H1 (cell line): ENCODE measurements around the gene VPS72.
"Not testable (repeated sequence)": the region's sequence is repeated elsewhere in the genome, so short reads cannot be mapped to it uniquely, and the experiment has no call there.

Experiments used
- CEBPB ChIP-seq: IDR thresholded peaks from 2 replicates; pipeline ENCODE4 v1.6.1; 2012; ENCODE audit warnings: low read depth, low read length
- CHD1 ChIP-seq: IDR thresholded peaks from 2 replicates; pipeline ENCODE4 v1.6.1; 2012; ENCODE audit warnings: low read depth, low read length, improper control_type of control experiment
- CREB1 ChIP-seq: IDR thresholded peaks from 2 replicates; pipeline ENCODE4 v1.6.1; 2012; ENCODE audit warnings: inconsistent platforms
- CTCF ChIP-seq, 3 experiments: IDR thresholded peaks; 1 replicate in 2 of 3; 2 replicates in 1 of 3; pipeline versions ENCODE4 v1.5.1 to v1.6.1; 2011; ENCODE audit warnings: low read length in 3 of 3, mild to moderate bottlenecking in 3 of 3, inconsistent platforms in 2 of 3, low read depth in 1 of 3, moderate library complexity in 1 of 3; ENCODE audit not compliant: insufficient read depth in 1 of 3; ENCODE audit errors: control extremely low read depth in 1 of 3
- EP300 ChIP-seq, 2 experiments: IDR thresholded peaks; 1 replicate in 1 of 2; 2 replicates in 1 of 2; pipeline ENCODE4 v1.6.1; 2011 to 2012; ENCODE audit warnings: low read depth in 2 of 2, low read length in 2 of 2, mild to moderate bottlenecking in 2 of 2, borderline replicate concordance in 1 of 2, inconsistent platforms in 1 of 2, moderate library complexity in 1 of 2
- HDAC6 ChIP-seq: IDR thresholded peaks from one replicate; pipeline ENCODE4 v1.7.1; 2012; ENCODE audit warnings: low read depth, mild to moderate bottlenecking, inconsistent platforms, low read length, moderate library complexity
- MAFK ChIP-seq: IDR thresholded peaks from 2 replicates; pipeline ENCODE4 v1.6.1; 2012; ENCODE audit warnings: low read depth, mild to moderate bottlenecking, improper control_type of control experiment, low read length
- MAX ChIP-seq: IDR thresholded peaks from 2 replicates; pipeline ENCODE4 v1.6.1; 2012; ENCODE audit warnings: inconsistent platforms
- POLR2A ChIP-seq, 2 experiments: IDR thresholded peaks; 1 replicate in 1 of 2; 2 replicates in 1 of 2; pipeline ENCODE4 v1.6.1; 2011; ENCODE audit warnings: low read depth in 2 of 2, low read length in 2 of 2, mild to moderate bottlenecking in 2 of 2; ENCODE audit errors: control extremely low read depth in 1 of 2
- RAD21 ChIP-seq, 2 experiments: IDR thresholded peaks in 1 of 2; conservative IDR thresholded peaks in 1 of 2; 2 replicates each; pipeline ENCODE4 v1.6.1; 2011; ENCODE audit warnings: low read depth in 2 of 2, low read length in 2 of 2, improper control_type of control experiment in 1 of 2, inconsistent platforms in 1 of 2, mild to moderate bottlenecking in 1 of 2, moderate library complexity in 1 of 2
- SP2 ChIP-seq: IDR thresholded peaks from 2 replicates; pipeline ENCODE4 v1.6.1; 2012; ENCODE audit warnings: mild to moderate bottlenecking, low read length, inconsistent platforms
- SUZ12 ChIP-seq: fragments of 200-600 bp; sonication (generic); IDR thresholded peaks from 2 replicates; pipeline ENCODE4 v1.6.1; 2012; ENCODE audit warnings: mild to moderate bottlenecking, inconsistent platforms, low read length, moderate library complexity, mixed read lengths
- TAF1 ChIP-seq: IDR thresholded peaks from 2 replicates; pipeline ENCODE4 v1.6.1; 2011; ENCODE audit warnings: mild to moderate bottlenecking, low read depth, low read length

- not testable (repeated sequence) for TF ChIP-seq RAD21 (IDR thresholded peaks at IDR 0.05 in 1 of 2, conservative IDR thresholded peaks at IDR 0.05 in 1 of 2; ENCODE audit: low read depth in 2 of 2, low read length in 2 of 2); CEBPB; POLR2A (IDR thresholded peaks at IDR 0.05; ENCODE audit: control extremely low read depth in 1 of 2, low read depth in 2 of 2, low read length in 2 of 2); CTCF (IDR thresholded peaks at IDR 0.05; ENCODE audit: control extremely low read depth in 1 of 3, insufficient read depth in 1 of 3, low read depth in 1 of 3, low read length in 3 of 3); SP2; HDAC6; SUZ12; CREB1; MAX; TAF1; EP300 (IDR thresholded peaks at IDR 0.05; ENCODE audit: borderline replicate concordance in 1 of 2, low read depth in 2 of 2, low read length in 2 of 2); CHD1; MAFK
These were observed 15.5 kb upstream of the VPS72 start for GRCh38 chr1:151205381-151205965.
